Upper lobe of left lung (tissue), 4 donors: ENCODE results near the gene ST6GALNAC2.

ENCODE experiments used
- CTCF ChIP-seq, 6 experiments: fragments of 450-650 bp in 4 of 6; fragments of 200-600 bp in 2 of 6; sonication (generic) in 2 of 6; IDR thresholded peaks; one replicate each; pipeline ENCODE4 v1.5.1; 2016 to 2019; ENCODE audit warnings: antibody characterized with exemption in 6 of 6
- POLR2A ChIP-seq, 4 donors: fragments of 450-650 bp; IDR thresholded peaks; one replicate each; pipeline ENCODE4 v1.5.1; 2016 to 2017; ENCODE audit warnings: antibody characterized with exemption in 4 of 4, mild to moderate bottlenecking in 2 of 4
- POLR2AphosphoS5 ChIP-seq, 2 donors: sonication (generic); formaldehyde crosslinking; IDR thresholded peaks; one replicate each; pipeline ENCODE4 v1.5.1; 2017; ENCODE audit warnings: antibody characterized with exemption in 2 of 2

- TF ChIP-seq POLR2A (IDR thresholded peaks at IDR 0.05) = peak in 1 of 4 donors; percentile 12
- no peak for TF ChIP-seq CTCF (IDR thresholded peaks at IDR 0.05)
- TF ChIP-seq POLR2AphosphoS5 (IDR thresholded peaks at IDR 0.05) = no peak
Observed at GRCh38 chr17:76585033-76585648, 519 bp downstream of the ST6GALNAC2 start.
